OCI-LY7 (cell line): Measurements from ENCODE around the gene PARD3.

Source experiments
- CTCF ChIP-seq: fragments of 200-600 bp; sonication (generic); conservative IDR thresholded peaks from 2 replicates; pipeline ENCODE4 v1.5.1; 2014; ENCODE audit warnings: mild to moderate bottlenecking, antibody characterized with exemption, low read length, moderate library complexity, mixed read lengths
- EZH2phosphoT487 ChIP-seq: fragments of 200-600 bp; sonication (generic); IDR thresholded peaks from 2 replicates; pipeline ENCODE4 v1.6.1; 2018; ENCODE audit warnings: low read depth, borderline replicate concordance, mild to moderate bottlenecking, mixed run types, antibody characterized with exemption, low read length, moderate library complexity, mixed read lengths

DNA sequence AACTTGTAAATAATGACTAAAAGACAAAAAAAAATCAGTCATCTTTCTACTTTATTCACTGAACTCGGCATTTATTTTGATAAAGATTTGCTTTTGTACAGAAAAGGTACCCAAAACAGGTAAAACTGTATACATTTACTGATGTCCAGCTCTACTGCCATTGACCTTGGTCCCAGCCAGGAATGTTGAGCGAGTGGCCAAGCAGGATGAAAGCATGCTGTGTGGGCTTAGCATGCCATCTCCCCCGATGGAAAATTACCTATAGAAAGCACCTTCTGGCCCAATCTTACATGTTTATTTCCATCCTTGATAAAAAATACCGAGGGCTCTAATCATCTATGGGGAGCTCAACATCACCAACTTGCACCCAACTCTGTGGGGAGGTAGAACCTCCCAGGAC, 6.8 kb downstream of the PARD3 start:
- TF ChIP-seq CTCF = no peak
- TF ChIP-seq EZH2phosphoT487 = no peak
